K562 (cell line): ENCODE measurements around the gene FZD4. TPM values are rescaled to one million over a fixed set of nuclear protein-coding genes. Genes with fewer than 3 reads are reported as not detected.
A peak's percentile ranks its signal among the peaks of the same experiment; 100 is the strongest.

Source experiments
- ATAC-seq: fragments of 200-7000 bp; cut with Tn5 transposase; 3 replicates; pipeline ENCODE4 v1.9.1; 2020; ENCODE audit warnings: moderate library complexity
- BruUV-seq: library from RNA; stranded (reverse); fragments of 400-500 nt; replicated peaks from 2 replicates; lab custom pipeline; 2021; lab: Mats Ljungman, UMichigan
- CTCF ChIA-PET: fragments of 300-600 bp; formaldehyde crosslinking; extraction: SDS; loops from one replicate; lab custom pipeline; 2021; ENCODE audit warnings: low intra/inter-chr PET ratio; lab: Yijun Ruan, JAX
- POLR2A ChIA-PET: fragments of 300-600, 350-650 bp; sonication (Branson Sonifier 250); formaldehyde crosslinking; extraction: SDS; loops from one replicate; lab custom pipeline; 2021; ENCODE audit warnings: antibody characterized with exemption, inconsistent platforms; lab: Yijun Ruan, JAX
- DNase-seq, 4 experiments: peaks; one replicate each; pipeline versions ENCODE4 v3.0.0 to v3.0.0-alpha.2; 2011 to 2018; ENCODE audit warnings: low spot score in 3 of 4, mixed read lengths in 3 of 4; ENCODE audit errors: extremely low read depth in 1 of 4
- FAIRE-seq: peaks from 2 replicates; lab custom pipeline; 2011; peaks lifted over from hg19 to GRCh38; lab: Jason Lieb, UNC
- H2AFZ ChIP-seq: 2 replicates; pipeline ENCODE4 v1.6.0; 2011; ENCODE audit warnings: low read depth, low read length, control low read depth, inconsistent platforms
- H3K27ac ChIP-seq: fragments of 200-600 bp; 3 replicates; pipeline ENCODE4 v1.8.0; 2011; ENCODE audit warnings: low read depth, mild to moderate bottlenecking, control low read depth, inconsistent platforms, low read length, moderate library complexity, mixed read lengths; ENCODE audit errors: extremely low read depth
- H3K27me3 ChIP-seq, 2 experiments: fragments of 300-600 bp in 1 of 2; 2 replicates in 1 of 2; 3 replicates in 1 of 2; pipeline versions ENCODE4 v1.6.0 to v1.8.0; 2011; ENCODE audit warnings: inconsistent platforms in 2 of 2, low read length in 2 of 2, mild to moderate bottlenecking in 1 of 2, mixed read lengths in 1 of 2, moderate library complexity in 1 of 2; ENCODE audit not compliant: control insufficient read depth in 2 of 2, insufficient read depth in 2 of 2
- H3K36me3 ChIP-seq: fragments of 300-600 bp; 3 replicates; pipeline ENCODE4 v1.8.0; 2011; ENCODE audit warnings: mild to moderate bottlenecking, low read length, inconsistent platforms; ENCODE audit not compliant: control insufficient read depth, insufficient read depth
- H3K4me1 ChIP-seq, 2 experiments: fragments of 200-600 bp in 1 of 2; replicated peaks in 1 of 2; 2 replicates in 1 of 2; 3 replicates in 1 of 2; pipeline versions ENCODE4 v1.5.1 to v1.8.0; 2011; ENCODE audit warnings: inconsistent platforms in 2 of 2, low read length in 2 of 2, mild to moderate bottlenecking in 1 of 2, mixed read lengths in 1 of 2, moderate library complexity in 1 of 2; ENCODE audit not compliant: control insufficient read depth in 2 of 2, insufficient read depth in 2 of 2
- H3K4me2 ChIP-seq: 2 replicates; pipeline ENCODE4 v1.6.1; 2011; ENCODE audit warnings: low read length, control low read depth, inconsistent platforms, mixed read lengths; ENCODE audit not compliant: insufficient read depth
- H3K4me3 ChIP-seq: fragments of 200-600 bp; sonication (generic), shearing (Covaris generic); 2 replicates; pipeline ENCODE4 v1.5.1; 2016; ENCODE audit warnings: control low read depth, inconsistent platforms
- H3K79me2 ChIP-seq: fragments of 200-600 bp; 3 replicates; pipeline ENCODE4 v1.8.0; 2011; ENCODE audit warnings: low read length, inconsistent platforms; ENCODE audit not compliant: control insufficient read depth, insufficient read depth
- H3K9ac ChIP-seq, 2 experiments: 2 replicates each; pipeline versions ENCODE4 v1.6.0 to v1.6.1; 2011; ENCODE audit warnings: low read depth in 2 of 2, low read length in 2 of 2, control low read depth in 1 of 2, inconsistent platforms in 1 of 2, mild to moderate bottlenecking in 1 of 2, mixed read lengths in 1 of 2; ENCODE audit not compliant: insufficient read depth in 1 of 2
- H3K9me1 ChIP-seq: one replicate; pipeline ENCODE4 v1.6.0; 2011; ENCODE audit warnings: inconsistent platforms, mild to moderate bottlenecking, low read length, moderate library complexity; ENCODE audit not compliant: control insufficient read depth, insufficient read depth
- H3K9me3 ChIP-seq: replicated peaks from 2 replicates; pipeline ENCODE4 v1.5.1; 2011; ENCODE audit warnings: low read depth, low read length, inconsistent platforms; ENCODE audit not compliant: control insufficient read depth, insufficient read depth
- H4K20me1 ChIP-seq: replicated peaks from 2 replicates; pipeline ENCODE4 v1.6.1; 2011; ENCODE audit warnings: low read length, inconsistent platforms, mixed read lengths; ENCODE audit not compliant: control insufficient read depth, insufficient read depth
- CTCF ChIP-seq, 3 experiments: IDR thresholded peaks in 2 of 3; conservative IDR thresholded peaks in 1 of 3; 2 replicates each; pipeline ENCODE4 v1.5.1; 2011 to 2012; ENCODE audit warnings: low read length in 3 of 3, mild to moderate bottlenecking in 3 of 3, control low read depth in 2 of 3, improper control_type of control experiment in 1 of 3, inconsistent platforms in 1 of 3, low read depth in 1 of 3, mixed read lengths in 1 of 3, moderate library complexity in 1 of 3; ENCODE audit not compliant: insufficient read depth in 2 of 3
- EGR1 ChIP-seq: fragments of 450-650 bp; conservative IDR thresholded peaks from 2 replicates; pipeline ENCODE4 v1.6.1; 2017; ENCODE audit warnings: mild to moderate bottlenecking
- FOXA1 ChIP-seq: fragments of 450-650 bp; IDR thresholded peaks from 2 replicates; pipeline ENCODE4 v1.6.1; 2016; ENCODE audit warnings: mild to moderate bottlenecking, borderline replicate concordance
- GABPB2 ChIP-seq: fragments of 250-450 bp; sonication (Bioruptor Pico); conservative IDR thresholded peaks from 2 replicates; pipeline ENCODE4 v1.5.1; 2021; ENCODE audit warnings: mild to moderate bottlenecking
- HDAC3 ChIP-seq: fragments of 450-650 bp; IDR thresholded peaks from 2 replicates; pipeline ENCODE4 v1.6.1; 2018; ENCODE audit warnings: borderline replicate concordance, mild to moderate bottlenecking, moderate library complexity; ENCODE audit not compliant: partially characterized antibody
- HOMEZ ChIP-seq: fragments of 250-450 bp; sonication (Bioruptor Pico); IDR thresholded peaks from 2 replicates; pipeline ENCODE4 v1.4.0; 2020; ENCODE audit warnings: mild to moderate bottlenecking, moderate library complexity
- MED1 ChIP-seq: sonication (generic); formaldehyde crosslinking; IDR thresholded peaks from 2 replicates; pipeline ENCODE4 v1.8.1; 2023; ENCODE audit warnings: missing genetic modification reagents, borderline replicate concordance
- MXI1 ChIP-seq: IDR thresholded peaks from 2 replicates; pipeline ENCODE4 v1.6.1; 2011; ENCODE audit warnings: low read depth, mild to moderate bottlenecking, improper control_type of control experiment, low read length
- ZNF263 ChIP-seq: sonication (generic); formaldehyde crosslinking; IDR thresholded peaks from 2 replicates; pipeline ENCODE4 v1.8.0; 2022; ENCODE audit warnings: mild to moderate bottlenecking, missing genetic modification reagents, borderline replicate concordance
- ZNF512 ChIP-seq: IDR thresholded peaks from 2 replicates; pipeline ENCODE4 v1.6.1; 2016; ENCODE audit warnings: missing genetic modification characterization, missing compliant biosample characterization
- ZNF778 ChIP-seq: fragments of 450-650 bp; formaldehyde crosslinking; IDR thresholded peaks from 2 replicates; pipeline ENCODE4 v1.4.0; 2020; ENCODE audit warnings: mild to moderate bottlenecking, moderate library complexity
- WGBS: fragments of 100-300 bp; shearing (Covaris generic); methylation state at CpG from one replicate; pipeline ENCODE4 v1.1.6; 2016; ENCODE audit warnings: low coverage, mixed read lengths; ENCODE audit not compliant: insufficient coverage; ENCODE audit errors: missing lambda C conversion rate; 5-methylcytosine and 5-hydroxymethylcytosine counted together
- in situ Hi-C: fragments of 300-500 bp; cut with MboI; formaldehyde crosslinking; loops from 4 replicates; pipeline ENCODE4 v1.15.0; 2018; ENCODE audit warnings: inconsistent platforms, mixed read lengths
- intact Hi-C: fragments of 100-400 bp; cut with micrococcal nuclease; formaldehyde crosslinking; loops from 2 replicates; pipeline ENCODE4 v1.14.2; 2022
- polyA plus RNA-seq, 8 experiments: library from polyadenylated mRNA; depleted of rRNA in 4 of 8; stranded (reverse) in 5 of 8; unstranded in 3 of 8; fragments of >200 nt; fragmentation: Nextera tagmentation in 2 of 8; fragmentation: Illumina TruSeq in 1 of 8; extraction: Ambion mirVana in 2 of 8; extraction: Trizol in 1 of 8; gene quantifications; 2 replicates each; pipeline versions ENCODE4 v1.2.1 to v1.2.3, GENCODE V29; 2011 to 2014; ENCODE audit warnings: inconsistent platforms in 1 of 8, missing spikeins in 1 of 8
- total RNA-seq, 7 experiments: library from RNA; depleted of rRNA in 6 of 7; stranded (reverse); fragments of >200 nt in 6 of 7; fragmentation: Illumina TruSeq in 2 of 7; extraction: Trizol in 2 of 7; gene quantifications; 2 replicates each; pipeline versions ENCODE4 v1.2.1 to v1.2.3, GENCODE V29; 2011 to 2021; ENCODE audit warnings: low replicate concordance in 1 of 7
- TF ChIP-seq, protein P1 (sequence below): fragments of 450-650 bp; IDR thresholded peaks from one replicate; pipeline ENCODE4 v1.6.1; 2018; ENCODE audit warnings: mild to moderate bottlenecking, moderate library complexity; ENCODE audit not compliant: partially characterized antibody

FZD4 gene
- total and polyA plus RNA-seq, 9 of the 15 experiments (the other 6 are each of a cell fraction or from before 2014, with no cell fraction given): 1.2 to 7.9 (median 5.8) TPM

GRCh38 chr11:86931548-86932258 lies 23.5 kb downstream of the FZD4 start:
- peak overlapping the region; percentile 84; the same call in 1 of the 2 replicates for H2AFZ ChIP-seq
- peak; percentile 61 to 88 (median 72) for DNase-seq
- in situ Hi-C loops: loop anchor here (10.0 kb wide), 1 partner anchor 493 kb away; no protein-coding TSS in a partner anchor
- no TSS peak for BruUV-seq
- ChIA-PET CTCF (no interaction called here), POLR2A (interaction anchor here (0.6 to 1.9 kb wide), 5 partner anchors 15 to 369 kb away, joined by 3 to 4 read pairs (median 3); partner anchors contain the start of gene FZD4)
- H4K20me1 ChIP-seq: no peaks in the 10 kb centered on the region
- under 1% methylated on average over 8 of the region's 8 CpGs for WGBS
- H3K79me2 ChIP-seq: peaks cover 9% of the 10 kb centered on the region; the same call in 1 of the 3 replicates
- peak overlapping the region in 1 of 2 experiments; percentile 43; a peak in 3 of 4 replicates for H3K9ac ChIP-seq
- FAIRE-seq: peak; percentile 89
- H3K4me3 ChIP-seq: peak overlapping the region; percentile 3; the same call in 1 of the 2 replicates
- H3K4me2 ChIP-seq: peak overlapping the region; percentile 67
- H3K4me1 ChIP-seq: peaks cover 24 to 53% of the 10 kb centered on the region in 2 experiments
- H3K36me3 ChIP-seq: no peaks in the 10 kb centered on the region; the same call in 2 of the 3 replicates
- intact Hi-C loops: no loop called here
- no peaks in the 10 kb centered on the region for H3K9me3 ChIP-seq
- peak overlapping the region; percentile 87 for H3K27ac ChIP-seq
- no peaks in the 10 kb centered on the region for H3K9me1 ChIP-seq
- H3K27me3 ChIP-seq: no peaks in the 10 kb centered on the region
- ATAC-seq: peak; percentile 87
- TF ChIP-seq GABPB2 (no peak), HDAC3 (no peak), FOXA1 (no peak), MXI1 (no peak), HOMEZ (no peak), MED1 (CRISPR knock-in tag) (no peak), EGR1 (no peak), ZNF512 (tag) (no peak), CTCF (IDR thresholded peaks at IDR 0.05 in 2 of 3, conservative IDR thresholded peaks at IDR 0.05 in 1 of 3; ENCODE audit: insufficient read depth in 2 of 3, low read depth in 1 of 3, low read length in 3 of 3) (no peak), ZNF778 (CRISPR knock-in tag) (no peak), ZNF263 (CRISPR knock-in tag) (no peak)
- TF ChIP-seq, protein P1, sequence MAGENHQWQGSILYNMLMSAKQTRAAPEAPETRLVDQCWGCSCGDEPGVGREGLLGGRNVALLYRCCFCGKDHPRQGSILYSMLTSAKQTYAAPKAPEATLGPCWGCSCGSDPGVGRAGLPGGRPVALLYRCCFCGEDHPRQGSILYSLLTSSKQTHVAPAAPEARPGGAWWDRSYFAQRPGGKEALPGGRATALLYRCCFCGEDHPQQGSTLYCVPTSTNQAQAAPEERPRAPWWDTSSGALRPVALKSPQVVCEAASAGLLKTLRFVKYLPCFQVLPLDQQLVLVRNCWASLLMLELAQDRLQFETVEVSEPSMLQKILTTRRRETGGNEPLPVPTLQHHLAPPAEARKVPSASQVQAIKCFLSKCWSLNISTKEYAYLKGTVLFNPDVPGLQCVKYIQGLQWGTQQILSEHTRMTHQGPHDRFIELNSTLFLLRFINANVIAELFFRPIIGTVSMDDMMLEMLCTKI: no peak
